ENCODE measurements around the gene MEGF8. TPM values are rescaled to one million over a fixed set of nuclear protein-coding genes. Genes with fewer than 3 reads are reported as not detected.

MEGF8 gene
- polyA plus RNA-seq, 4 donors = 35.3 to 49.2 (median 40.7) TPM

Other genes with a start within 250 kb of the MEGF8 start
- gene ZNF574, start 249.5 kb upstream of the MEGF8 start, polyA plus RNA-seq (ENCODE audit: insufficient read length in 4 of 4) = 10 to 100 TPM; 12.7 to 20.2 (median 16.8) TPM
- gene POU2F2, start 193.2 kb upstream of the MEGF8 start, polyA plus RNA-seq (ENCODE audit: insufficient read length in 4 of 4) = under 1 TPM; 0.81 to 0.95 (median 0.91) TPM
- gene DEDD2, start 108.0 kb upstream of the MEGF8 start, polyA plus RNA-seq (ENCODE audit: insufficient read length in 4 of 4) = 10 to 100 TPM; 22.6 to 36.7 (median 28.8) TPM
- 1 to 10 TPM; 7.4 to 9.7 (median 8.3) TPM for gene ZNF526, start 105.3 kb upstream of the MEGF8 start, polyA plus RNA-seq (ENCODE audit: insufficient read length in 4 of 4)
- gene GSK3A, start 83.0 kb upstream of the MEGF8 start, polyA plus RNA-seq (ENCODE audit: insufficient read length in 4 of 4) = 10 to 100 TPM; 66.0 to 89.0 (median 73.6) TPM
- gene ERF, start 70.5 kb upstream of the MEGF8 start, polyA plus RNA-seq (ENCODE audit: insufficient read length in 4 of 4) = 10 to 100 TPM; 52.0 to 92.6 (median 77.4) TPM
- 10 to 100 TPM; 35.5 to 77.9 (median 61.9) TPM for gene CIC, start 56.4 kb upstream of the MEGF8 start, polyA plus RNA-seq (ENCODE audit: insufficient read length in 4 of 4)
- gene PRR19, start 23.5 kb upstream of the MEGF8 start, polyA plus RNA-seq (ENCODE audit: insufficient read length in 4 of 4) = 1 to 10 TPM; 1.4 to 2.9 (median 2.1) TPM
- gene PAFAH1B3, start 23.0 kb upstream of the MEGF8 start, polyA plus RNA-seq (ENCODE audit: insufficient read length in 4 of 4) = 100 to 1,000 TPM in 1 of 4 donors, 10 to 100 TPM in 3; 66.3 to 106 (median 86.4) TPM
- 1 to 10 TPM in 1 of 4 donors, under 1 TPM in 3; 0.75 to 1.2 (median 0.90) TPM for gene TMEM145, start 12.3 kb upstream of the MEGF8 start, polyA plus RNA-seq (ENCODE audit: insufficient read length in 4 of 4)
- 1 to 10 TPM; 1.1 to 2.3 (median 1.8) TPM for gene CNFN, start 64.7 kb downstream of the MEGF8 start, polyA plus RNA-seq (ENCODE audit: insufficient read length in 4 of 4)
- 10 to 100 TPM in 3 of 4 donors, 1 to 10 TPM in 1; 9.6 to 17.1 (median 13.2) TPM for gene LIPE, start 101.8 kb downstream of the MEGF8 start, polyA plus RNA-seq (ENCODE audit: insufficient read length in 4 of 4)
- gene CXCL17, start 117.3 kb downstream of the MEGF8 start, polyA plus RNA-seq (ENCODE audit: insufficient read length in 4 of 4) = under 1 TPM in 3 of 4 donors, not detected in 1; 0.16 to 0.24 (median 0.20) TPM
- 10 to 100 TPM; 10.0 to 15.3 (median 12.8) TPM for gene CEACAM1, start 202.8 kb downstream of the MEGF8 start, polyA plus RNA-seq (ENCODE audit: insufficient read length in 4 of 4)

Data from left renal cortex interstitium (tissue), 4 donors.